Measurements from ENCODE around the gene LGALS9C.
"Not testable (repeated sequence)": the region's sequence is repeated elsewhere in the genome, so short reads cannot be mapped to it uniquely, and the experiment has no call there.

LGALS9C gene

GRCh38 chr17:18542234-18542633 lies 65.6 kb downstream of the LGALS9C start:
- DNase-seq, result not testable (repeated sequence)

- not testable (repeated sequence) for DNase-seq
Measured at GRCh38 chr17:18542907-18543306, 66.3 kb downstream of the LGALS9C start.
